HG03097 (cell line): ENCODE data around the gene GNG12.

Experiments used
- ATAC-seq: cut with Tn5 transposase; IDR thresholded peaks from one replicate; pipeline ENCODE4 v1.9.1; 2021; ENCODE audit not compliant: unreplicated experiment, low FRiP score

The GNG12 gene

GRCh38 chr1:67788238-67788790, 45.0 kb downstream of the GNG12 start:
- ATAC-seq: no peak

GRCh38 chr1:67787746-67788145, 45.5 kb downstream of the GNG12 start:
- ATAC-seq: no peak

GRCh38 chr1:67785847-67786753, 47.2 kb downstream of the GNG12 start:
- no peak for ATAC-seq

- no peak for ATAC-seq
These were observed 48.6 kb downstream of the GNG12 start for GRCh38 chr1:67784545-67785186.

GRCh38 chr1:67780637-67781036, 52.6 kb downstream of the GNG12 start:
- ATAC-seq: no peak

- no peak for ATAC-seq
These were observed 55.8 kb downstream of the GNG12 start for GRCh38 chr1:67777440-67777839.

- no peak for ATAC-seq
These were observed 56.3 kb downstream of the GNG12 start for GRCh38 chr1:67777016-67777415.

GRCh38 chr1:67773462-67773861, 59.8 kb downstream of the GNG12 start:
- ATAC-seq: no peak

- no peak for ATAC-seq
These were observed 61.5 kb downstream of the GNG12 start for GRCh38 chr1:67771749-67772148.

- ATAC-seq: no peak
These were observed 62.1 kb downstream of the GNG12 start for GRCh38 chr1:67771152-67771551.

GRCh38 chr1:67769633-67770256, 63.5 kb downstream of the GNG12 start:
- no peak for ATAC-seq

GRCh38 chr1:67768480-67768879, 64.8 kb downstream of the GNG12 start:
- ATAC-seq: no peak

- ATAC-seq: no peak
These were observed 66.0 kb downstream of the GNG12 start for GRCh38 chr1:67767103-67767782.

GRCh38 chr1:67766141-67766978, 66.9 kb downstream of the GNG12 start:
- no peak for ATAC-seq

- ATAC-seq: no peak
These were observed 68.6 kb downstream of the GNG12 start for GRCh38 chr1:67764633-67765032.

GRCh38 chr1:67761730-67762129, 71.5 kb downstream of the GNG12 start:
- no peak for ATAC-seq

- ATAC-seq: no peak
These were observed 72.2 kb downstream of the GNG12 start for GRCh38 chr1:67761091-67761490.

- peak; percentile 99 for ATAC-seq
These were observed 73.0 kb downstream of the GNG12 start for GRCh38 chr1:67760030-67760821.

GRCh38 chr1:67759692-67760029, 73.6 kb downstream of the GNG12 start:
- peak; percentile 15 for ATAC-seq
